ENCODE data around the gene OR8G1.

The OR8G1 gene

GRCh38 chr11:124204008-124204407, 36.9 kb upstream of the OR8G1 start:
- TF ChIP-seq POLR2AphosphoS5 (IDR thresholded peaks at IDR 0.05; ENCODE audit: low read depth, low read length) = no peak
- TF ChIP-seq, protein P1, sequence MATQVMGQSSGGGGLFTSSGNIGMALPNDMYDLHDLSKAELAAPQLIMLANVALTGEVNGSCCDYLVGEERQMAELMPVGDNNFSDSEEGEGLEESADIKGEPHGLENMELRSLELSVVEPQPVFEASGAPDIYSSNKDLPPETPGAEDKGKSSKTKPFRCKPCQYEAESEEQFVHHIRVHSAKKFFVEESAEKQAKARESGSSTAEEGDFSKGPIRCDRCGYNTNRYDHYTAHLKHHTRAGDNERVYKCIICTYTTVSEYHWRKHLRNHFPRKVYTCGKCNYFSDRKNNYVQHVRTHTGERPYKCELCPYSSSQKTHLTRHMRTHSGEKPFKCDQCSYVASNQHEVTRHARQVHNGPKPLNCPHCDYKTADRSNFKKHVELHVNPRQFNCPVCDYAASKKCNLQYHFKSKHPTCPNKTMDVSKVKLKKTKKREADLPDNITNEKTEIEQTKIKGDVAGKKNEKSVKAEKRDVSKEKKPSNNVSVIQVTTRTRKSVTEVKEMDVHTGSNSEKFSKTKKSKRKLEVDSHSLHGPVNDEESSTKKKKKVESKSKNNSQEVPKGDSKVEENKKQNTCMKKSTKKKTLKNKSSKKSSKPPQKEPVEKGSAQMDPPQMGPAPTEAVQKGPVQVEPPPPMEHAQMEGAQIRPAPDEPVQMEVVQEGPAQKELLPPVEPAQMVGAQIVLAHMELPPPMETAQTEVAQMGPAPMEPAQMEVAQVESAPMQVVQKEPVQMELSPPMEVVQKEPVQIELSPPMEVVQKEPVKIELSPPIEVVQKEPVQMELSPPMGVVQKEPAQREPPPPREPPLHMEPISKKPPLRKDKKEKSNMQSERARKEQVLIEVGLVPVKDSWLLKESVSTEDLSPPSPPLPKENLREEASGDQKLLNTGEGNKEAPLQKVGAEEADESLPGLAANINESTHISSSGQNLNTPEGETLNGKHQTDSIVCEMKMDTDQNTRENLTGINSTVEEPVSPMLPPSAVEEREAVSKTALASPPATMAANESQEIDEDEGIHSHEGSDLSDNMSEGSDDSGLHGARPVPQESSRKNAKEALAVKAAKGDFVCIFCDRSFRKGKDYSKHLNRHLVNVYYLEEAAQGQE (IDR thresholded peaks at IDR 0.05; ENCODE audit: insufficient read depth in 1 of 2, low read depth in 2 of 2, low read length in 2 of 2) = no peak
- no peak for TF ChIP-seq FOXP2 (optimal IDR thresholded peaks at IDR 0.05; ENCODE audit: borderline replicate concordance, extremely low read depth, extremely low read length, insufficient read depth)
- TF ChIP-seq TAF1 (IDR thresholded peaks at IDR 0.05; ENCODE audit: borderline replicate concordance, insufficient read depth, low read length) = no peak
- no peak for TF ChIP-seq SIN3A (IDR thresholded peaks at IDR 0.05; ENCODE audit: borderline replicate concordance, insufficient read depth, low read length)

DNA sequence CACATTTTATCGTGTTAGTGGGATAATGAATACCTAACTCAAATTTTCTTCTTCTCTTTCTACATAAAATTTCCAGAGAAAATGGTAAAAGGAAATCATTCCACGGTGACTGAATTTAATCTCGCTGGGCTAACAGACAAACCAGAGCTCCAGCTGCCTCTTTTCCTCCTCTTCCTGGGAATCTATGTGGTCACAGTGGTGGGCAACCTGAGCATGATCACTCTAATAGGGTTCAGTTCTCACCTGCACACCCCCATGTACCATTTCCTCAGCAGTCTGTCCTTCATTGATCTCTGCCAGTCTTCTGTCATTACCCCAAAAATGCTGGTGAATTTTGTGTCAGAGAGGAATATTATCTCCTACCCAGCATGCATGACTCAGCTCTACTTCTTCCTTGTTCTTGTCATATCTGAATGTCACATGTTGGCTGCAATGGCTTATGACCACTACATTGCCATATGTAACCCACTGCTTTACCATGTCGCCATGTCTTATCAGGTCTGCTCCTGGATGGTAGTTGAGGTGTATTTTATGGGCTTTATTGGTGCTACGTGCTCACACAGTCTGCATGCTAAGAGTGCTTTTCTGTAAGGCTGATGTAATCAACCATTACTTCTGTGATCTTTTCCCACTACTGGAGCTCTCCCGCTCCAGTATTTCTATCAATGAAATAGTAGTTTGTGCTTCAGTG, 33.6 kb upstream of the OR8G1 start:
- TF ChIP-seq, protein P1 (IDR thresholded peaks at IDR 0.05; ENCODE audit: insufficient read depth in 1 of 2, low read depth in 2 of 2, low read length in 2 of 2) = no peak
- TF ChIP-seq POLR2AphosphoS5 (IDR thresholded peaks at IDR 0.05; ENCODE audit: low read depth, low read length) (no peak), SIN3A (IDR thresholded peaks at IDR 0.05; ENCODE audit: borderline replicate concordance, insufficient read depth, low read length) (no peak), FOXP2 (optimal IDR thresholded peaks at IDR 0.05; ENCODE audit: borderline replicate concordance, extremely low read depth, extremely low read length, insufficient read depth) (no peak), TAF1 (IDR thresholded peaks at IDR 0.05; ENCODE audit: borderline replicate concordance, insufficient read depth, low read length) (no peak)

DNA sequence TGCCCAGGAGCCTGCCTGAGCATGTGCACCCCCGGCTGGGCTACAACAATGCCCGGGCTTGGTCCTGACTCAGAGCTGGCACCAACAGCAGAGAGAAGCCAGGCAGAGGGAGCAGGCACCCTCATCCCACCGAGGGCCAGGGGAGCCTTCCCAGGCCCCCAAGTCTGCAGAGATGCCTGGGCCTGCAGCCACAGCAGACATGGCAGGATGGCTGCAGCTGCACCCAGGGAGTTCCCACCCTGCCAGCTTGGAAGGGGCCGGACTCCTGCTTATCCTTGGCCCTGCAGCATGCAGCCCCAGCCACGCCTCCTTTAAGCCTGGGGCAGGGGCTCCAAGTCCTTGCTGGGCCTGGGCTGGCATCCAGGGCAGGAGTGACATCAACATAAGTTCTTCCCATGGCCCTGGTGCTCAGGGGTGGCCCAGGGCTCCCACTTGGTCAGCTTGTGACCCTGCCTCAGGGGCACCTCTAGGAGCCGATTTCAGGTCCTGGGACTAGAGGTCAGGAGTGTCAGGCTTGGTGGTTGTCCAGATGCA, 31.0 kb upstream of the OR8G1 start:
- TF ChIP-seq TAF1 (IDR thresholded peaks at IDR 0.05; ENCODE audit: borderline replicate concordance, insufficient read depth, low read length) = no peak
- TF ChIP-seq FOXP2 (optimal IDR thresholded peaks at IDR 0.05; ENCODE audit: borderline replicate concordance, extremely low read depth, extremely low read length, insufficient read depth) = no peak
- TF ChIP-seq, protein P1 (IDR thresholded peaks at IDR 0.05; ENCODE audit: insufficient read depth in 1 of 2, low read depth in 2 of 2, low read length in 2 of 2) = no peak
- TF ChIP-seq SIN3A (IDR thresholded peaks at IDR 0.05; ENCODE audit: borderline replicate concordance, insufficient read depth, low read length) = no peak
- TF ChIP-seq POLR2AphosphoS5 (IDR thresholded peaks at IDR 0.05; ENCODE audit: low read depth, low read length) = no peak

DNA sequence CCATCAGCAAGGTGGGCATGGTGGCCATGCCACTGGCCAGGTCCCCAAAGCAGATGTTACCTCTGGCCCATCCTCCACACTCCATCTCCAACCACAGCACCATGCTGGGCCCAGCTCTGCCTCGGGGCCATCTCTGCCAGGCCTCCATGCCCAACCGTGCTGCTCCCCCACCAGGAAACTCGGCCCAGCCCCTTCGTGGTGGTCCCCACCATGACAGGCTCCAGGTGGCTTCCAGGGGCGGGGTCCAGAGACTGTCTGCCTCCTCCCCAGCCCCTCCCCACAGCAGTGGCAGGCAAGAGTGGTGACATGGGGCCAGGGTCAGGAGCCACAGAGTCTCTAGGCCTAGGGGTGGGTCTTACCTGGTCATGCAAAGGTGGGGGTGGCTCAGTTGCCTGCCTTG, 30.5 kb upstream of the OR8G1 start:
- TF ChIP-seq, protein P1 (IDR thresholded peaks at IDR 0.05; ENCODE audit: insufficient read depth in 1 of 2, low read depth in 2 of 2, low read length in 2 of 2) = no peak
- no peak for TF ChIP-seq FOXP2 (optimal IDR thresholded peaks at IDR 0.05; ENCODE audit: borderline replicate concordance, extremely low read depth, extremely low read length, insufficient read depth)
- TF ChIP-seq POLR2AphosphoS5 (IDR thresholded peaks at IDR 0.05; ENCODE audit: low read depth, low read length) = no peak
- no peak for TF ChIP-seq TAF1 (IDR thresholded peaks at IDR 0.05; ENCODE audit: borderline replicate concordance, insufficient read depth, low read length)
- TF ChIP-seq SIN3A (IDR thresholded peaks at IDR 0.05; ENCODE audit: borderline replicate concordance, insufficient read depth, low read length) = no peak

All from PFSK-1 (cell line).